Inferior parietal cortex (tissue), 1 donor: Measurements from ENCODE around the gene SDK1.
A peak's percentile ranks its signal among the peaks of the same experiment; 100 is the strongest.

Experiments
- DNase-seq: peaks from one replicate; pipeline ENCODE4 v3.0.0-alpha.2; 2016; ENCODE audit errors: extremely low spot score

SDK1 gene

DNA sequence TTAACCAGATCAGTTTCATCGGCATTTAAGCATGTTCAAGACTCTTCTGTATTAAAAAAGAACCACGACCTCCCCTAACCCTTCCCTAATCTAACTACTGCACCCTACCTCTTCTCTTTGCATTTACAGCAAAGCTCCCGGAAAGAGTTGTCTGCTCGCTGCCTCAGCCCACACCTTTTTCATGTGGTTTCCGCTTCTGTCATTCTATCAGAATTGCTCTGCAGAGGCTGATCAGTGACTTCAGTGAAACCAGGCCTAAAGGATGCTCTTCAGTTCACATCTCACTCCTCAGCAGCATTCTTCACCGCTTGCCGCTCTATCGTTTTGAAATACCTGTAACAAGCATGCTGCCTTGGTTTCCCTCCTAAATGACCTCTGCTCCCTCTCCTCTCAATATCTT lies 160.9 kb downstream of the SDK1 start:
- DNase-seq, result no peak

DNA sequence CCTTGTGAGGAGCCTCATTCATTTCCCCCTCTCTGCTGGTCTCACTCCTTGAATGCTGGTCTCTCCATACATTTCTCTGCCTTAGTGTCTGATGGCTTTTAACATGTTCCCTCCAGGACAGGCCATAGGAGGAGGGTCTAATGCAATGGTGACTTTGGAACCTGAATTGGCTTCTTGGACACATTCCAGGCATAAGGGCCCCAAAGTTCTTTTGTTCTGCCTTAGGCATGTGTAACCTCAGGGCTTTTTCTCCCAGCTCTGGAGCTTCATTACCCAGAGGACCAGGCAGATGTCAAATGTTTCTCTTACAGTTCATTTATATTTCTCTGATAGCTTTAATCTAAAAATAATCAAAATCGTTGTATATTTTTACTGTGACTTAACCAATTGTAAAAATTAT lies 162.6 kb downstream of the SDK1 start:
- DNase-seq, result no peak

DNA sequence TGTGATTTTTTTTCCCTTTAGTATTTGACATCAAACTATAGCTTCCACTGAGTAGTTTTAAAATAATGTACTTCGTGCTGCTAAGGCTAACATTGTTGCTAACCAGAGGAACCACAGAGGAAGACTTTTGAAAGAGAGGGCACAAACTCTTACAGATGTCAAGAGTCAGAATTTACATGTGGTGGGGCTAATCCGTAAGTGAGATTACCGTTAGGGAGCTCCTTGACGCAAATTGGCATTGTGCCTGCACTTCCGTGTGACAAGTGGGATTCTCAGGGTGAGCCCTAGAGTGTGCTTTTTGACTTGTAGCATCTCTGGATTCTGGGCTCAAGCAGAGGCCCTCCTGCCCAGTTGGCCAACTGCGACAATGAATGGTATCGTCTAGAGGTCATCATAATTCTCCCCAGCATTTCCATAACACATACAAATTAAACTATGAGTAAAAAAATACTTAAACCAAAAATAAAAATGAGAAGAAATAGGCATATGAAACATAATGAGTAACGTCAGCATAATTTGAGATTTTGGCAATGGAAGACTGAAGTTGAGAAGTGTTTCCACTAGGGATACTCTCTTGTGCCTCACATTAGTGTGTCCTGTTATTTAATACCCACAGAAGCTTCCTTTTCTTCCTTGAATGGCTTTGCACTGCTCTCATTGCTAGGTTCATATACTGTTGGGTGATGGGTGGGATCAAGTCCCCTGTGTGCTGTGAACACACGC lies 164.0 kb downstream of the SDK1 start:
- no peak for DNase-seq

DNA sequence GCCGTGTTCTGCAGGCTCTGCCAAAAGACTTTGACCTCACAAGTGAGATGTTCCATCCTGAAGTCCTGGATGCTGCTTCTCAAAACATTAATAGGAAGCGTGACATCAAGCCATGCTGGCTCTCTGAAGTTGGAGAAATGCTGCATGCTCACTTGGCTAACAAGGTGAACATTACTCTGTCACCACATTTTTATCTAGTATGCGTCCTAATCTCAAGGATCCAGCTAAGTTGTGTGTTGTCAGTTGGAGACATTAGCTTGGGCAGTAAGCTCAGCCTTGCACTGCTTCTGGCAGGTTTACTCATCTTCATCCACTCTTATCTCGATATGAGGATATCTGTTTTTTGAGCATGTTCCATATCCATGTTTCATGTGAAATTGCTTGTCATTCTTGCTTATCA lies 165.2 kb downstream of the SDK1 start:
- DNase-seq, result no peak

DNA sequence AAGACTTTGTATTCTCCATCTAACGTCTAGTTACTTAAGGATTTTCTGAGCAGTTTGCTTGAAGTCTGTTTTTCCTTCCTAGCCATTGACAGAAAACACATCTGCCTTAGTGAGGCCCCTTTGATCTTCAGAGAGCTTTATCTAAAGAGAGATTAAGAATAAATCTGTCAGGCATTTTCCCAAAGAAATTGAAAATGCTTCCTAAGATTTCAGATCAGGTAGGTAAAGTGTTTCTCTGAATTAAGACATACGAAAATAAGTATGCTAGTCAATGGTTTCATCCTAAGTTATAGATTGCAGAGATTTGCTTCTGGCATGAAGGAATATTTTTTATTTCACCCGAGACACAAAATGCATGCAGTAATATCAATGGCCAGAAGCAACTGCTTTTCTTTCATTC lies 168.6 kb downstream of the SDK1 start:
- DNase-seq, result no peak

DNA sequence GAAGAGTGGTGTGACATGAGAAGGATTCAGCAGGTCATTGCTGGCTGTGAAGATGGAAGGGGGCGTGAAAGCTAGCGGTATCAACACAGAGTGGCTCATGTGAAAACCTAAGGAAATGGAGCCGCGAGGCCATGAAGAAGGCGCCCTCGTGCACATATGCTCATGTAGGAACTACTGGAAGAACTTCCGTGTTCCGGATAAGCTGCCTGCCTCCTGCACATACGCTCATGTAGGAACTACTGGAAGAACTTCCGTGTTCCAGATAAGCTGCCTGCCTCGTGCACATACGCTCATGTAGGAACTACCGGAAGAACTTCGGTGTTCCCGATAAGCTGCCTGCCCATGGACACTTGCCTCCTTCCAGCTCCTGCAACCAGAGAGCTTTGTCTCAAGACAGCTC lies 179.1 kb downstream of the SDK1 start:
- DNase-seq, result no peak

DNA sequence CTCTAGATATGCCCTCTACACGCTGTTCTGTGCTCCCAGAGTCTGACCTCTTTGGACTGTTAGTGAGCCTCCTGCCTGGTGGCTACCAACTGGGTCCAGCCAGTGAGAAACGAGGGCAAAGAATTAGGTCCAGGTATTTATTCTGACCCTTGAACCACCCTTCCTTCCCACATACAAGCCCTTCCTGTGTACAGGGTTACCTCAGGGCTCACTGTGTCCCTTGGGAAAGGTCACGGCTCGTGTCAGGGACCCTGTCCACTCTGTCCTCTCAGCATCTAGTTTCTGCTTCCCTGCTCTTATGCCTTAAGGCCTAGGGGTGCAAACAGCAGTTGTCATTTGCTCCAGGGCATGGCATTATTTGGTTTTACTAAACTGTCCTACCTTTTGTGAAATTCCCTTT lies 180.4 kb downstream of the SDK1 start:
- DNase-seq, result no peak

DNA sequence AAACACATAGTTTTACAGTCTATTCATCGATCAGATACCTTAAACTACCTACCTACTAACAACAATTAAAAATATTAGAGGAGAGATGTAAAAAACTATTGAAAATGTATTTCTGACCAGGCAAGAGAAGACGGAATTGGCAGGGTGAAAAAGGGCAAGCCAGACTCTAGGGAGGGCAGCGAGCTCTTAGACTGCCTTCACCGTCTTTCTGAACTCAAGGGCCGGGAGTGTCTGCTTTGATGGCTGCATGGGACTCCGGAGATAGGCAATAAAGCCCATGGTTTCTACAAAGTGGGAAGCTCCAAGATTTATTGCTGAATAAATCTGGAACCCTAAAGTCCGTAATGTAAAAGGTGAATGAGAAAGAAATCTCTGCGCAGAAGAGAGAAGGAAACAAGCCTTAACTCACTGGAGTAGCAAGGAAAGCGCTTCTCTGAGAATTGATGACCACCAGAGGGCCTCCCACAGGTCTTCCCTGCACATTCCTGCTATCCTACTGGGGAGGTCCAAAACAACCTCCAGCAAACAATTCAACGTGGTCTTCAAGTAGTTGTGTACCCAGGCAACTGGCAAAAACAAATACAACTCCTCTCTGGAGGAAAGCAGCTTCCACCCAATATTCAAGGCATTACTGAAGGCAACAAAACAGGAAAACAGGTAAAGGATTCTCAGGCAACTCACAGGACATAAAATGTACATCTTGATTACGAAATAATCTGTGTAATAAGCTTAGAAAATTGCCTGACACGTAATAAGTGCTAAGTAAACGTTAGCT lies 181.3 kb downstream of the SDK1 start:
- DNase-seq, result peak; percentile 17

DNA sequence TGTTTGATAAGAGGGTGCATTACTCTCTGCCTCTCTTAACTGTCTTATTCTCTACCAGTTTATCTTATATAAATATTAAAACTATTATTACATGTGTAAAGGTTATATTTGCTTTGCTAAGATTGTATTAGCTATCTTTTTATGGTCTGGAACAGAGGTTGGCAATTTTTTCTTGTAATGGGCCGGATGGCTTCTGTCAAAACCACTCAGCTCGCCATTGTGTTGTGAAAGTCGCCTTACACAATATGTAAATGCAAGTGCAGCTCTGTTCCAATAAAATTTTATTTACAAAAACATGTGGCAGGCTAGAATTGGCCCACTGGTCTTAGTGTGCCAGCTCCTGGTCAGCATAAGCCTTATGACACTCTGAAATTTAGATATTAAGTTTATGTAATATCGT lies 185.8 kb downstream of the SDK1 start:
- DNase-seq, result no peak

DNA sequence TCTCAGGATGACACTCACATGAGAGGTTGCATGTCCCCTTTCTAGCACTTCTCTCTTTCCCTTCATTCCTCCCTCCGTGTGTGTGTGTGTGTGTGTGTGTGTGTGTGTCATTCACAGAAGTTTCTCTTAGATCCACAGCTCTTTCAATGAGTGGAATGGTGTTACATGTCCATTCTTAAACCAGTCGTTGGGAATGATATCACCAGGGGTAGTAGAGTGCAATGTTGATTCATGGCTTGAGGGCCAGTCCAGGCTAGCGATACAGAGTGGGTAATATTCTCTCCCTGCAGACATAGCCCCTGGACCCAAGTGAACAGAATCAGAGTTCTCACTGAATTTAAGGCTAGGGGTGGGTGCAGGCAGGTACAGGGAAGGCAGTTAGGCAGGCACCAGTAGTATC lies 187.8 kb downstream of the SDK1 start:
- DNase-seq, result no peak

DNA sequence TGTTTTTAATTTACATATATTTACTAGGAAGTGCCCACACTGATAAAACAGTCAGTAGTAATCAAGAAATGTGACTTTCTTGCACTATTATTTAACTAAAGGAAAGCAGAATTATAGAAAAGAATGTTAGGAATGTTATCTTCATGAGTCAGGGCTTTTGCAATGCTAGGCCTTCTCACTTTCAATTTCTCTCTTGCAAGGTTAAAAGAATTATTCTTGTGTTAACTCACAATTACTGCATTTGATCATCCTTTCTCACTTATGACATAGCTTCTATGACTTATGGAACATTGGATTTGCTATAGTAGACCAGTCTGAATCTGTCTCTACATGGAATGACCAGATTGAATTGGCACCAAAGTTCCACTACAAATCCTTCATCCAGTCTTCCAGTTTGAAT lies 192.4 kb downstream of the SDK1 start:
- DNase-seq, result no peak

DNA sequence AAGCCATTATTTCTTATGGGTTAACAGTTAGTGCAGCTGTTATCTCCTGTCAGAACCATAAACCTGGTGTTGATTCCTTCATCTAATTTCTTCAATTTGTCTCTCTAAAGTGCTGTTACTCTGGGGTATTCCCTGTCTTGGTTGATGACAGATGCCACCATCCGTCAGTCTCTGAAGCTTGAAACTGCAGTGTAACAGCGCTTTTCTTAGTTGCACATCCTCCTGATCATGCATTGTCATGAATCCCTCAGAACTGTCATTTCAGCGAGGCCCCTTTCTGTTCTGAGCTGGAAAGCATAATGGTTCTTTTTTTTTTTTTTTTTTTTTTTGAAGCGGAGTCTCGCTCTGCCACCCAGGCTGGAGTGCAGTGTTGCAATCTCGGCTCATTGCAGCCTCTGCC lies 193.9 kb downstream of the SDK1 start:
- DNase-seq, result no peak

DNA sequence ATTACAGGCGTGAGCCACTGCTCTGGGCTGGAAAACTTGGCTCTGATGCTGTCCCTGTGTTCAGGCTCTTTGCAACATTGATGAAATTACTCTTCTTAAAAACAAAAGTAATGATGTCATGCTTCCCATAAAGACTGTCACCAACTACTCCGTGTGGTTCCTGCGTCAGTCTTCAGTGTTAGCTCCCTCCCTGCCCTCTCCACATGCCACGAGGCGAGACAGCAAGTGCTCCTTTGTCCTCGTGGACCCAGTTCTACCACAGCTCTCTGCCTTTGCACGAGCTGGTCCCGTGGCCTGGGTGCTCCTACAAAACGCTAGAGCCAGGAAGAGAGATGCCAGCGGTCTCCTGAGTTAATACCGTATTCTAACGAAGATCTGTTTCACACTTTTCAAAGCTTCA lies 194.5 kb downstream of the SDK1 start:
- DNase-seq, result no peak

DNA sequence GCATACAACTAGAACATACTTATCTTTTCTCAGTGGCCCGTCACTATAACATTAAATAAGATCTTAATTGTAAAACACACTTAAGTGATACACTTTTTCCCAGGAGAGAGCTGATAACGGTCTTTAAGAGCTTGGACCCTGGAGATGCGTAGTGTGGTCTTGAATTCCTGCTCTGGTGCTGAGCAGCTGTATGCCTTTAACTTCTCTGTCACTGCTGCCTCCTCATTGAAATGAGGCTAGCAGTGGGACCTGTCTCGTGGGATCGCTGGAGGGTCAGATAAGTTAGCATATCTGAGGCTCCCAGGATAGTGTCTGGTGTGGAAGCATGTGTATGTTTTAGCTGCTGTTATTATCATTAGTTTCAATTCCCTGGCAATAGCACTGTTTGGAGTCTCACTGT lies 194.9 kb downstream of the SDK1 start:
- no peak for DNase-seq

DNA sequence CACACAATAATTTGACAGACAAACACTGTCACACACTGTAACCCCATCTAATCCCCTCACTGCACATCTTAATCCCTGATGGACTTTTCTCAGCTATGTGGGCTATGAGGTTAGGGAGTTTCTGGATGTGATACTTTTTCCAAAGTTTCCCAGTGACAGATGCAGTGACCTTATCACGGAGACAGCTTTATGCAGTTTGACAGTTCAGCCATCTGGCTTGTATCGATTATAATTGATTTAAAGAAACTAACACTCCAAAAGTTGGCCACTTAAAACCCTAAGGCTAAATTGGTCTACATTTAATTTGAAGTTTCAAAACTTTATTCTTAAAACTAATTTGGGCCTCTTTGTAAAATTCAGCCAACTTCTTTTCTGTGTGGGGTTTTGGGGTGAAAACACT lies 196.7 kb downstream of the SDK1 start:
- no peak for DNase-seq

DNA sequence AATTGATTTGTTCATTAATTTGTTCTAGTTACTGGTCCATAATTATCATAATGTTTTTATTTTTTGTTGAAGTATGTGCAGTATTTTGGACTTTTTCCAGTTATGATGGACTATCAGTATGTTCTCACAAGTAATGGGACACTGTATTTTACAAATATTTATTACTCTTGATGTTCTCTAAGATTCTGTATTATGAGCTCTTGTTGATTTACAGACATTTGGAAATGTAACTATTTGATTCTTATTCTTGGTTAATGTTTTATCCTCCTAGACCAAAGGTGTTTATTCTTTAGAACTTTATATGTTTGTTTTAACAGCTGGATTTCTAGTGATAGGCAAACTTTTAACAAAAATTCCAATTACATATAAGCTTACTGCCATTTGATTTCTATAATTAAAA lies 200.6 kb downstream of the SDK1 start:
- DNase-seq, result no peak

DNA sequence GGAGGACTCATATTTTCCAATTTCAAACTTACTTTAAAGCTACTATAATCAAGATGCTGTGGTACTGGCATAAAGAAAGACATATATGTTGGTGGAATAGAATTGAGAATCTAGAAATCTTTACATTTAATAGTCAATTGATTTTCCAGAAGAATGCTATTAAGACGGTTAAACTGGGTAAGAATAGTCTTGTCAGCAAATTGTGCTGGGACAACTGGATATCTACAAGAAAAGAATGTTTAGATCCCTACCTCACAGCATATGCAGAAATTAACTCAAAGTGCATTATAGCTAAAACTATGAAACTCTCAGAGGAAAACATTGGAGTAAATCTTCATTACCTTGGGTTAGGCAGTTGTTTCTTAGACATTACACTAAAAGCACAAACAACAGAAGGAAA lies 203.3 kb downstream of the SDK1 start:
- DNase-seq, result no peak

DNA sequence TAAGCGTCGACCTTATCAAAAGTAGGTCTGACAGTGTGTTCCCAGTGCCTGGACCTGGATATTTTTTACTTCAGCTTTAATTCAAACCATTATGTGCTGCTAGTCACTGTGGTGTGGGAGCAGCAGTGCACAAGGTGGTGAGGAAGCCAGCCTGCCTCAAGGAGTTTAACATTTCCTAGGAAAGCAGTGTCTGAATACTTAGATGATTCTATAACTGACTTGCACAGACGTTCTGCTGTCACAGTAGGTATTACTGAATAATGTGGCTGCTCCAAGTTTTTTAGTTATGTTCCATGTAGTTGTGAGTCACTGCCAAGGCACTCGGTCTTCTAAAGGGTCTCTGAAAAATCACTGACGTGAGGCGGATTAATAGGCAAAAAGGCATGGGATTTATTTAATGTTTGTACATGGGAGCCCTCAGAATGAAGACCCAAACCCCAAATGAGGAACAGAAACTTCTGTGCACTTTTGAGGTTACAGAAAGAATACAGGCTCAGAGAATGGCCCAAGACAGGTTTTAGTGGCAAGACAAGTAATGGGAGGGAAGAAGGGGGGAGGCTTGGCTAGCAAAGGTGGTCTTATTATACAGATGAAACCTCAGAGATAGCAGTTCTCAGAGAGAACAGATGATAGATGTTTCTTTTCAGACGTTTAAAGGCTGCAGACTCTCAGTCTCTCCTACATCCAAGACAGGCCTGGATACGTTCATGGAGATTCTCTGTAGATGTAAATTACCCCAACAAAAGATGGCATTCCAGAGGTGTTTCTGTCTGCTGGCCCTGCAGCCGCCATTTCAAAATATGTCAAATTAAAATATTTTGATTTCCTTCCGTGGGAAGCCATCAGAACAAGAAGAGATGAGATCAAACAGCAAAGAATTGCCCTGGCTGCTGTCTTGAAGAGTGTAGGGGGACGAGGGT lies 209.3 kb downstream of the SDK1 start:
- DNase-seq, result no peak

DNA sequence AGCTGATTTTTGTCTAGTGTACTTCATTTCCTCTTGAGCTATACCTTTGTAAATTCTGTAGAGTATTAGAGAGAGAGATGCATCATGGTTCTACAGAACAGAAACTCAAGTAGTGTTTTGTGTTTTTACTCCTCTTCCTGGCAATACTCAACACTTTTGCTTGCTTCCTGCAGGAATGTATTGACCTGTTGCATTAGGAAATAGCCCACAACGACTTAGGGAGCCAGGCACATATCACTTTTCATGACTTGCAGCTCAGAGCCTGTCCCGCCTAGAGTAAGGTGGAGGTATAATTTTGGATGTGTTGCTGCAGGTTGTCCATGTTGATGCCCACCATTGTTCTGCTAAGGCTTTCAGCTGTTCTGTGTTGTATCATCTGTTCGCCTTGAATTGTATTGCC lies 216.3 kb downstream of the SDK1 start:
- no peak for DNase-seq

DNA sequence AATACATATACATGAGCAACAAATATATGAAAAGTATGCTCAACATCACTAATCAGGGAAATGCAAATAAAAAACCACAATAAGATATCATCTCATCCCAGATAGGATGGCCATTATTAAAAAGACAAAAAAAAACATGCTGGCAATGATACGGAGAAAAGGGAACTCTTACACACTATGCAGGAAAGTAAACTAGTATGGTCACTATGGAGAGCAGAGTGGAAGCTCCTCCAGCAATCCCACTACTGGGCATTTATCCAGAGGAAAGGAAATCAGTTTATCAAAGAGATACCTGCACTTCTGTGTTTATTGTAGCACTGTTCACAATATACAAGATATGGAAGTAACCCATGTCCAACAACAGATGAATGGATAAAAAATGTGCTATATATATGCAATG lies 217.5 kb downstream of the SDK1 start:
- DNase-seq, result no peak

DNA sequence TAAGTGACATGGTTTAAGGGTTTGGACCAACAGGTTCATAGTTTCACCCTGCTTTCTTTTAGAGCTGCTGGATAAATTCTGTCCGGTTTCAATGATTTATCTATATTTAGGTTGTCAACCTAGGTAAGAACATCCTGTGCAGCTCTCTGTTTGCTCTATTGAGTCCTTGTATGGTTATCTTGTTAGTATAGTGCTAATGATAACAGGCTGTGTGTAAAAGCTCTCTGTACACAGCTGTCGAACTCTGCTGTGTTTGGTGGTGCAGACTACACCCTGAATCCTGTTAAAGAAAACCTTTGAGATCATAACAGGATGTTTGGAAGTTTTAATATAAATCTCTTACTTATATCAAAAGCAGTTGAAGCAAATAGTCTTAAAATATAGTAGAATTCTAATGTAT lies 219.2 kb downstream of the SDK1 start:
- DNase-seq, result no peak

DNA sequence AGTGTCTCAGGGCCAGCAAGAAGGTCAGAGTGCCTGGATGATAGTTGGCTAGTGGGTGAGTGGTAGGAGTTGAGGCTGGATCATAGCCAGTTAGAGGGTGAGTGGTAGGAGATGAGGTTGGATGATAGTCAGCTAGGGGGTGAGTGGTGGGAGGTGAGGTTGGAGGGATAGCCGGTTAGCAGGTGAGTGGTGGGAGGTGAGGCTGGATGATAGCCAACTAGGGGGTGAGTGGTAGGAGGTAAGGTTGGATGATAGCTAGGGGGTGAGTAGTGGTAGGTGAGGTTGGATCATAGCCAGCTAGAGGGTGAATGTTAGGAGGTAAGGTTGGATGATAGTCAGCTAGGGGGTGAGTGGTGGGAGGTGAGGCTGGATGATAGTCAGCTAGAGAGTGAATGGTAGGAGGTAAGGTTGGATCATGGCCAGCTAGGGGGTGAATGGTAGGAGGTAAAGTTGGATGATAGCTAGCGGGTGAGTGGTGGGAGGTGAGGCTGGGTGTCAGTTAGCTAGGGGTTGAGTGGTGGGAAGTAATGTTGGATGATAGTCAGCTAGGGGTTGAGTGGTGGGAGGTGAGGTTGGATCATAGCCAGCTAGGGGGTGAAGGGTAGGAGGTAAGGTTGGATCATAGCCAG lies 226.6 kb downstream of the SDK1 start:
- DNase-seq, result no peak
